ENCODE data around the gene MGAT5. TPM values are rescaled to one million over a fixed set of nuclear protein-coding genes. Genes with fewer than 3 reads are reported as not detected.
"Not testable (repeated sequence)": the region's sequence is repeated elsewhere in the genome, so short reads cannot be mapped to it uniquely, and the experiment has no call there.

MGAT5 gene
- polyA plus RNA-seq, 1 experiment = 115 TPM

DNA sequence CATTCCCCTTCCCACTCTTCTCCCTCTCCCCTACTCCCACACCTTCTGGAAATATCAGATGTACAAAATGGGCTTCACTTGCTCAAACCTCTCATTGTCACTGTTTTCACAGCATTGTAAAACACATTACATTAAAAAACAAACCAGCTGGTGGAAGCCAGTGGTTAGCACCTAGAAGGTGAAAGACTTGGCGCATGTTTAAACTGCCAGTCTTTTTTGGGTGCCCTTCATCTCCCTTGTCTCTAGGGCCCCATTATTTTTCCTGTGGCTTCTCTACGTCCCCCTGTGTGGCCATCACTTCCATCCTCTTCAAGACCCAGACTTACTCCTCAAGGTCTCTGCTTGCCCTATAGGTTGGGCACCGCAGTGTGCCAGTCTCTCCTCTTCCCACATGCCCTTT is 34.9 kb downstream of the MGAT5 start:
- no peak for DNase-seq (ENCODE audit: low read depth, low spot score)

DNA sequence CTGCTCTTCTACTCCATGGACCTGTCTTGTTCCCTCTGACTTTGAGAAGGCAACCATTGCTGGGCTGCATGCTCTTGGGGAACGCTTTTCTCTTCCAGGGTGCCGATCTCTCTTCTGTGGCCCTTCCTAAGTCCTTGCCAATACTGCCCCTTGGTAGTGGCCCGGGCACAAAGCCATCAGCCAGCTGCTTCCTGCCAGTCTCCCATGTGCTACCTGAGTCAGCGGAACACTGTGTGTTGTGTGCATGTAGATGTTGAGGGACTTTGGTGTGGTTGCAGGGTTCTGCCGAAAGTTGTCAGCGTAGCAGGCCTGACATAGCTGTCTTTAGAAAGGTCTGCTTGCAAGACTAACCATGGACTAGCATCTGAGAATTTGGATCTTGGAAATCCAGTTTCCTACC is 35.4 kb downstream of the MGAT5 start:
- no peak overlapping the region for H3K4me3 ChIP-seq (ENCODE audit: low read depth, low read length)
- ChIA-PET POLR2A (no interaction called here), CTCF (interaction anchor here (1.1 to 1.5 kb wide), 2 partner anchors 123 to 161 kb away, joined by 3 to 4 read pairs; no protein-coding TSS in a partner anchor)
- H3K27me3 ChIP-seq (ENCODE audit: control insufficient read depth, insufficient read depth, low read length) = no peaks in the 10 kb centered on the region
- H3K9me3 ChIP-seq (ENCODE audit: control insufficient read depth, insufficient read depth, low read length) = no peaks in the 10 kb centered on the region
- no peak for DNase-seq (ENCODE audit: low read depth, low spot score)
- no peak overlapping the region for H3K27ac ChIP-seq (ENCODE audit: low read depth, low read length)
- TF ChIP-seq, protein P1, sequence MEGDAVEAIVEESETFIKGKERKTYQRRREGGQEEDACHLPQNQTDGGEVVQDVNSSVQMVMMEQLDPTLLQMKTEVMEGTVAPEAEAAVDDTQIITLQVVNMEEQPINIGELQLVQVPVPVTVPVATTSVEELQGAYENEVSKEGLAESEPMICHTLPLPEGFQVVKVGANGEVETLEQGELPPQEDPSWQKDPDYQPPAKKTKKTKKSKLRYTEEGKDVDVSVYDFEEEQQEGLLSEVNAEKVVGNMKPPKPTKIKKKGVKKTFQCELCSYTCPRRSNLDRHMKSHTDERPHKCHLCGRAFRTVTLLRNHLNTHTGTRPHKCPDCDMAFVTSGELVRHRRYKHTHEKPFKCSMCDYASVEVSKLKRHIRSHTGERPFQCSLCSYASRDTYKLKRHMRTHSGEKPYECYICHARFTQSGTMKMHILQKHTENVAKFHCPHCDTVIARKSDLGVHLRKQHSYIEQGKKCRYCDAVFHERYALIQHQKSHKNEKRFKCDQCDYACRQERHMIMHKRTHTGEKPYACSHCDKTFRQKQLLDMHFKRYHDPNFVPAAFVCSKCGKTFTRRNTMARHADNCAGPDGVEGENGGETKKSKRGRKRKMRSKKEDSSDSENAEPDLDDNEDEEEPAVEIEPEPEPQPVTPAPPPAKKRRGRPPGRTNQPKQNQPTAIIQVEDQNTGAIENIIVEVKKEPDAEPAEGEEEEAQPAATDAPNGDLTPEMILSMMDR (IDR thresholded peaks at IDR 0.05; ENCODE audit: low read depth, low read length) = no peak

More for the DNA sequence above, 34.9 kb downstream of the MGAT5 start:
- Histone ChIP-seq H3K27me3 (ENCODE audit: control insufficient read depth, insufficient read depth, low read length) (no peaks in the 10 kb centered on the region), H3K9me3 (ENCODE audit: control insufficient read depth, insufficient read depth, low read length) (no peaks in the 10 kb centered on the region), H3K27ac (ENCODE audit: low read depth, low read length) (no peak overlapping the region), H3K4me3 (ENCODE audit: low read depth, low read length) (no peak overlapping the region)
- TF ChIP-seq, protein P1 (IDR thresholded peaks at IDR 0.05; ENCODE audit: low read depth, low read length) = no peak
- POLR2A ChIA-PET = no interaction called here
- CTCF ChIA-PET = interaction anchor here (1.5 kb wide), 1 partner anchor 123 kb away, joined by 4 read pairs; no protein-coding TSS in a partner anchor

DNA sequence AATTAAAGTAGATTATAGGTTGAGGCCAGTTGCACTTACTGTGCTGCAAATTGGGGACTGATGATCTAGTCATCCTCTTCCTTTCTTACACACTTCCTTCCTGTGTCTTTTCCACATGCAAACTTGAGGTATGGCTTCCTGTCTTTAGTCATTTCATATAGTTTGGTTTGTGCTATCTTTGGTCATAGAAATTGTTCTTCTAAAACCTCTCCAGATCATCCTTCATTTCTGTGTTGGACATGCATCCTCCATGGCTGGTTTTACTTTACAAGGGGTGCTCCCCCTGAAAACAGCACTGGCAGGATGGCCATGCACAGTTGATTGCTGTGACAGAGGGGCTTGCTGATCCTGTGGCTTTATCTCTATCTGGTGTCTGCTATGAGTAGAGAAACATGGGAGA is 36.5 kb downstream of the MGAT5 start:
- ChIA-PET POLR2A (no interaction called here), CTCF (interaction anchor here (0.7 to 1.5 kb wide), 4 partner anchors 8 to 160 kb away, joined by 3 to 4 read pairs (median 3); no protein-coding TSS in a partner anchor)
- no peak for DNase-seq (ENCODE audit: low read depth, low spot score)
- no peaks in the 10 kb centered on the region for H3K9me3 ChIP-seq (ENCODE audit: control insufficient read depth, insufficient read depth, low read length)
- H3K4me3 ChIP-seq (ENCODE audit: low read depth, low read length) = no peak overlapping the region
- H3K27me3 ChIP-seq (ENCODE audit: control insufficient read depth, insufficient read depth, low read length) = no peaks in the 10 kb centered on the region
- TF ChIP-seq, protein P1 (IDR thresholded peaks at IDR 0.05; ENCODE audit: low read depth, low read length) = no peak
- H3K27ac ChIP-seq (ENCODE audit: low read depth, low read length) = no peak overlapping the region

DNA sequence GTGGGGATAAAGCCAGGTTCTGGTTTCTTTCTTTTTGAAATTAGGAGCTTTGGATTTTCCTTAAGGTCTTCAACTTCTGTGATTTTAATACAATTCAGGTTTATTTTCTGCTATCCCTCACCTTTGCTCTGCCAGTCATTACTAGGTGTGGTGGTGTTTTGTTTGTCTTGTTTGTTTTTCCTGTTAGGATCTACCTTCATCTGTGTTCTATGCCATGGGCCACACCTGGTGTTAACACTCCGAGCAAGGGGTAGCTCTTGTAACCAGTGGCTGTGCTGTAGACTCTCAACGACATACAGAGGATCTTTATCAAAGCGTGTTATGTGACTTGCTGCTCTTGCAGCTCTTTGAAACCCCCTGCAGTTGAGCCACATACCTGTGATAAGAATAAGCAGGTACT is 38.6 kb downstream of the MGAT5 start:
- Histone ChIP-seq H3K9me3 (ENCODE audit: control insufficient read depth, insufficient read depth, low read length) (no peaks in the 10 kb centered on the region), H3K27ac (ENCODE audit: low read depth, low read length) (no peak overlapping the region), H3K27me3 (ENCODE audit: control insufficient read depth, insufficient read depth, low read length) (no peaks in the 10 kb centered on the region), H3K4me3 (ENCODE audit: low read depth, low read length) (no peak overlapping the region)
- ChIA-PET POLR2A (no interaction called here), CTCF (interaction anchor here (0.5 to 1.0 kb wide), 2 partner anchors 46 to 53 kb away, joined by 3 to 4 read pairs; no protein-coding TSS in a partner anchor)
- TF ChIP-seq, protein P1 (IDR thresholded peaks at IDR 0.05; ENCODE audit: low read depth, low read length) = no peak
- no peak for DNase-seq (ENCODE audit: low read depth, low spot score)

DNA sequence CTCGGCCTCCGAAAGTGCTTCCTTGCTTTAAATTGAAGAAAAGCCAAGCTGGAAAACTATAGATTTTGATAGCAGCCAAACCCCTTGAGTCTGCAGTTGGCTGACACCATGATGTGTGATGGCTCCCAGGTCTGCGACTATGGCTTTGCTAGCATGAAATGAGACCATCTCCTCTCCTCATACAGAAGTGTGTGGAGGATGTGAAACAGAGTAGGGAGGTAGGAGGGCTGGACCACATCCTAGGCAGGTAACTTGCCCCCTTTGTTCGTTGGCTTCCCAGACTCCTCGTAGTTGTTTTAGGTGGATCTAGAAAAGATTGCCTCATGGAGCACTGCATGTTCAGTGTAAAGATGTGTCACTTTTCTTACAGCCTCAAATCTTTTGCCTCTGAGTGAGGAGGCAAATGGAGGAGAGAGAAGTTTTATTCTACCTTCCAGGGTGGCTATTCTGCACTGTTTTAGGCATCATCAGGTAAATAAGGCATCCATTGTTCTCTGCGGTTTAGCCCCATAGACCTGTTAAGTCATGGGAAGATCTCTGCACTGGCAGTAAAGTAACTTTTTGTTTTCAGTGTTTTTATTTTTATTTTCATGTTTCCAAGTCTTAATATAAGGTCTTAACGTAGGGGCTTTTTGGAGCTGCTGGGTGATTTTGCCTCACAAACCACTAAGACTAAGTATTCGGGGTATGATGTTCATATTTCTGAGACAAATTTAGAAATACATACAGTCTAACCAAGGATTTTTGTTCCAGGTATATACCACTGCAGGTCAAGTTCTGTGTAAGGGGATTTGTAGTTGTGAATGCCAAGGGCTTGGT is 40.1 kb downstream of the MGAT5 start:
- POLR2A ChIA-PET = no interaction called here
- Histone ChIP-seq H3K9me3 (ENCODE audit: control insufficient read depth, insufficient read depth, low read length) (no peaks in the 10 kb centered on the region), H3K27me3 (ENCODE audit: control insufficient read depth, insufficient read depth, low read length) (no peaks in the 10 kb centered on the region), H3K27ac (ENCODE audit: low read depth, low read length) (no peak overlapping the region), H3K4me3 (ENCODE audit: low read depth, low read length) (no peak overlapping the region)
- CTCF ChIA-PET = no interaction called here
- DNase-seq (ENCODE audit: low read depth, low spot score) = no peak
- TF ChIP-seq, protein P1 (IDR thresholded peaks at IDR 0.05; ENCODE audit: low read depth, low read length) = no peak

DNA sequence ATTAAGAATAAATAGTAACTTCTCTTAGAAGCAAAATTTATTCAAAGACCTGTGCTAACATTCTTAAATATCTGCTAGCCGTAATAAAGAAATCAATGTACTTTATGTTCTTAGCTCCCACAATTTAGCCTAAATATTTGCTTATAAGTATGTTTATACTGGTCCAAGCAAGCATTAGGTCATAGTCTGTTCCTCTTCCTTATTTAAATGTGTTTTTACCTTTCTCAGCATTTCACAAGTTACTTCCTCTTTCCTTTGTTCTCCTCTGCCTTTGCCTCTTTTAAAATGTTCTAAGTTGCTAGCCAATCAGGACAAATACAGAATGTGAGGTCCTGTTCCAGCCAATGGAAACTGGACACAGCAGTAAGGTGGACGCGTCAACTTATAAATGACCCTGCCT is 40.7 kb downstream of the MGAT5 start:
- H3K27me3 ChIP-seq (ENCODE audit: control insufficient read depth, insufficient read depth, low read length); H3K27ac ChIP-seq (ENCODE audit: low read depth, low read length); H3K9me3 ChIP-seq (ENCODE audit: control insufficient read depth, insufficient read depth, low read length); POLR2A ChIA-PET; H3K4me3 ChIP-seq (ENCODE audit: low read depth, low read length); DNase-seq (ENCODE audit: low read depth, low spot score): not testable (repeated sequence)
- CTCF ChIA-PET = interaction anchor here (1.1 kb wide), 1 partner anchor 49 kb away, joined by 4 read pairs; no protein-coding TSS in a partner anchor
